HG03439 (cell line): Measurements from ENCODE around the gene PPP1R11.
A peak's percentile ranks its signal among the peaks of the same experiment; 100 is the strongest.
"Not testable (repeated sequence)": the region's sequence is repeated elsewhere in the genome, so short reads cannot be mapped to it uniquely, and the experiment has no call there.

Experiments
- ATAC-seq: cut with Tn5 transposase; IDR thresholded peaks from one replicate; pipeline ENCODE4 v1.9.1; 2021; ENCODE audit warnings: mild to moderate bottlenecking, moderate library complexity; ENCODE audit not compliant: unreplicated experiment

The PPP1R11 gene

GRCh38 chr6:30066577-30067459 lies at the start of gene PPP1R11:
TSS of gene PPP1R11 (plus strand) at chr6:30067198. CDS start at chr6:30067411, 213 bp downstream.
- ATAC-seq = peak; percentile 93

GRCh38 chr6:30019819-30020218 lies 47.2 kb upstream of the PPP1R11 start:
- no peak for ATAC-seq

- ATAC-seq = no peak
Observed at GRCh38 chr6:30020626-30021025, 46.4 kb upstream of the PPP1R11 start.

DNA sequence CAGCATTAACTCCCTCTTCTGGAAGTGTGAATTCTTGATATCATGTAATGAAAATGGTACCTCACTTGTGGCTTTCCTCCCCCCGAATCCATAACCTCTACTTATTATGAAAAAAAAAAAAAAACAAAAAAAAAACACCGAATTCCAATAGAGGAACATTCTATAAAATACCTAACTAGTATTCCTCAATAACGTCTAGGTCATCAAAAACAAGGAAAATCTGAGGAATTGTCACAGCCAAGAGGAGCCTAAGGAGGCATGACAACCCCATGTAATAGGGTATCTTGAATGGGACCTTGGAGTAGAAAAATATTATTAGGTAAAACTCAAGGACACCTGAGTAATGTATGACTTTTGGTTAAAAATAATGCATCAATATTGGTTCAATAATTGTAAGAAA lies 44.8 kb upstream of the PPP1R11 start:
- ATAC-seq = no peak

GRCh38 chr6:30022712-30023111 lies 44.3 kb upstream of the PPP1R11 start:
- ATAC-seq = not testable (repeated sequence)

- ATAC-seq = no peak
Observed at GRCh38 chr6:30025186-30025585, 41.8 kb upstream of the PPP1R11 start.

DNA sequence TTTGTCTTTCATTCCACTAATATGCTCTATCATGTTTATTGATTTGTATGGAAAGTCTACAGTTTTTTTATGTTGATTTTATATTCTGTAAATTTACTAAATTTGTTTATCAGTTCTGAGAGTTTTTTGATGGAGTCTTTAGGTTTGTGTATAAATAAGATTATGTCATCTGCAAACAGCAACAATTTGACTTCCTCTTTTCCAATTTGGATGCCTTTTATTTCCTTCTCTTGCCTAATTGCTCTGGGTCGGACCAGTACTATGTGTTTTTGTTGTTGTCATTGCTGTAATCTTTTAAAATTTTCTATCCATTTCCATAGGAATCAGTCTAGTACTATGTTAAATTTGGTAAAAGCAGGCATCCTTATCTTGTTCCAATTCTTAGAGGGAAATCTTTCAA lies 37.4 kb upstream of the PPP1R11 start:
- no peak for ATAC-seq

DNA sequence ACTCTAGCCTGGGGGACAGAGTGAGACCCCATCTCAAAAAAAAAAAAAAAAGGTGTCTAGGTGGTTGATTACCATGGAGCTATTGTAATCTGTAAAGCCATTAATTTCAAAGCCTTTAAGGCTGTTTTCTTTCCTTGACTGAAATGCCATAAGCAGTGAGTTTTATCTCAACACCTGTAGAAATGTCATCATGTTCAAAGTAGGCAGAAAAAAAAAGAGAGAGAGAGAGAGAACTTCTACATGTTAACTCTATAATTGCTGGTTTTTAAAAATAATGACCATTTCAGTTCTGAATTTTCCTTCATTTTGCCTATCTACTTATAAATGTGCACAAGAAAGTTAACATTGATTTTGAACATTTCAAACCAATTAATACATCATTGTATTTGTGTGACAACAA lies 35.6 kb upstream of the PPP1R11 start:
- no peak for ATAC-seq

DNA sequence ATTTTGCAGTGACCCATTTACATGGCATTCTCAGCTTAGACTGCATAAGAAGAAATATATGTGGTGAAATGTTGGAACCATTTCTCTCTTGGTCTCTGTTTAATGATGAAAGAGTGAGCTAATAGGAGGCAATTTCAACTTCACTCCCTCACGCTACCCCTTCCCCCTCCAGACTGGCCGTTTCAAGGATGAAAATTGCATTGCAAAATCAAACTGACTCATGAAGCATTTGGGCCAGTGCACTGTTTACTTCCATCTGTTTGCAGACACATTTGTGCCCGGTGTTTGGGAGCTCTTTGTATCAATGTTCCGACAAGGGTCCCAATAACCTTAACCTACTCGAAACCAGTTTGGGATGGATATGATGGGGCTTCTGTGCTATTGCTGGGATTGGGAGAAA lies 33.6 kb upstream of the PPP1R11 start:
- ATAC-seq = not testable (repeated sequence)

DNA sequence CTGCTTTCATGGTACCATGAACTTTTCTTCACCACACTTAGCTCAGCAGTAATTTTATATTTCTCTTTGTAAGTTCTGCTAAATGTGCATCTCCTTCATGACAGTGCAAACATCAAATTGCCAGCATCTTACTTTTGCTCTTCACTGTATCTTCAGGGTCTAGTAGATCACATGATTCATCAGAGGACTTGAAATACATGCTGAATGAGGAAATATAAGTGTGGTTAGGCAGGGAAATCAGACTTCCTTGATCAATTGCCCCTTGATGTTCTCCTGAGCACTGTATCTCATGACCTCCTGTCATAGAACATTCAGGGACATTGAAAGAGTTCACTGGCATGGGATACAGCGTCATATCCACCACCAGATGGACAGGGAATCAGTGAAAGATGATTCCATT lies 31.2 kb upstream of the PPP1R11 start:
- ATAC-seq = no peak

DNA sequence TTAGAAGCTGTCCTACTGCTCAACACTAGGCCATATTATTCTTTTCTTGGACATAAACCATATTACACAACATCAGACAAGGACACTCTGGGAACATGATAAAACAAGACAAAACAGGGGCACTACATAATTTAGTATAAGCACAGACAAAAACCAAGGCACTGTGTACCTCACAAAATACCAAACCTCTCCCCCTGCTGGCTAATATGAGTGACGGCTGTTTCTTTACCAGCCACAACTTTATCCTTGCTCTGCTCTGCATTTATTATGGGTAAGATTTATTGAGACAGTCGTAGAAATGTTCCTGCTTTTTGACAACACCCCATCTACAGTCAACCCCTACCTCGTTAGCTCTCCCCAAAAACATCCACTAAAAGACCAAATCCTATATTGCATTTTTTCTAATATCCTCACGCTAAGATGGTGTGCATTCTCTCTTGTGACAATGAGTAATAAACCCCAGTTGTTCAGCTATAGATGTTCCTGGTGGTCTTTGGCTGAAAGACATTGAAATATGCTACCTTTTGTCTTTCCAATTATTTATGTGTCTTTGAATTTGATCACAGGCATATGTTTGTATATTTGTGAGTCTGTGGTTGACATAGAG lies 29.7 kb upstream of the PPP1R11 start:
- no peak for ATAC-seq

DNA sequence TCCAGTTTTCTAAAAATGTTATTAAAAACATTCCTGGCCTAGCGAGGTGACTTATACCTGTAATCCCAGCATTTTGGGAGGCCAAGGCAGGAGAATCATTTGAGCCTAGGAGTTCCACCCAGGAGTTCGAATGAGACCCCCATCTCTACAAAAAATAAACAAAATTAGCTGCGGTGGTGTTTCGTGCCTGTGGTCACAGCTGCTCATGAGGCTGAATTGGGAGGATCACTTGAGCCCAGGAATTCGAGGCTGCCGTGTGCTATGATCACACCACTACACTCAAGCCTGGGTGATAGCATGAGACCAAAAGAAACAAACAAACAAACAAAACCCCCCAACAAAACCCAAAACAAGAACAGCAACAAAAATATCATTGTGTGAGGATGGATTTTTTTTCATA lies 25.8 kb upstream of the PPP1R11 start:
- no peak for ATAC-seq

- no peak for ATAC-seq
Observed at GRCh38 chr6:30041821-30042220, 25.2 kb upstream of the PPP1R11 start.

GRCh38 chr6:30042476-30042875 lies 24.5 kb upstream of the PPP1R11 start:
- ATAC-seq = no peak

- ATAC-seq = no peak
Observed at GRCh38 chr6:30042914-30043313, 24.1 kb upstream of the PPP1R11 start.

DNA sequence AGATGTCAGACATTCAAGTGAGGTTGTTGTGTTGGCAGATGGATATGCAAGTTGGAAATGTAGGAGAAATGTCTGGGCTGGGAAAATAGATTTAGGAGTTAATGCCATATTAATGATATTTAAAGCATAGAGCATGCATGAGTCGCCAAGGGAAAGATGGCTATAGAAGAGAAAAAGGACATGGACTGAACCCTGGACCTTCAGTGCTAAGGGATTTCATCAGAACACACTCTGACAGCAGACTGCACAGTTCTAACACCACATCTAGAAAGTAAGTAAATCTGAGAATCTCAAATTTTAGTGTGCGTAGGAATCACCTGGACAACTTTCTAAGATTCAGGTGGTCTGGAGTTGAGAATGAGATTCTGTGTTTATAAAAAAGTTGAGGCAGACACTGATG lies 23.3 kb upstream of the PPP1R11 start:
- no peak for ATAC-seq

GRCh38 chr6:30044630-30045029 lies 22.4 kb upstream of the PPP1R11 start:
- no peak for ATAC-seq

DNA sequence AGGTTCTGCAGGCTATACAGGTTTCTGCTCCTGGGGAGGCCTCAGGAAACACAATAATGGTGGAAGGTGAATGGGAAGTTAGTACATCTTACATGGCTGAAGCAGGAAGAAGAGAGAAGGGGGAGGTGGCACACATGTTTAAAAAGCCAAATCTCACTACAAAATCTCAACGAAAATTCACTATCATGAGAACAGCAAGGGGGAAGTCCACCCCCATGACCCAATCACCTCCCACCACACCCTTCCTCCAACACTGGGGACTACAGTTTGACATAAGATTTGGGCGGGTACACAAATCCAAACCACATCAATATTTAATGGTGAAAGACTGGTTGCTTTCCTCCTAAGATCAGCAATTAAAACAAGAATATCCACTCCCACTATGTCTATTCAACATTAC lies 19.8 kb upstream of the PPP1R11 start:
- no peak for ATAC-seq

- ATAC-seq = no peak
Observed at GRCh38 chr6:30053682-30054081, 13.3 kb upstream of the PPP1R11 start.

- no peak for ATAC-seq
Observed at GRCh38 chr6:30055513-30055912, 11.5 kb upstream of the PPP1R11 start.

DNA sequence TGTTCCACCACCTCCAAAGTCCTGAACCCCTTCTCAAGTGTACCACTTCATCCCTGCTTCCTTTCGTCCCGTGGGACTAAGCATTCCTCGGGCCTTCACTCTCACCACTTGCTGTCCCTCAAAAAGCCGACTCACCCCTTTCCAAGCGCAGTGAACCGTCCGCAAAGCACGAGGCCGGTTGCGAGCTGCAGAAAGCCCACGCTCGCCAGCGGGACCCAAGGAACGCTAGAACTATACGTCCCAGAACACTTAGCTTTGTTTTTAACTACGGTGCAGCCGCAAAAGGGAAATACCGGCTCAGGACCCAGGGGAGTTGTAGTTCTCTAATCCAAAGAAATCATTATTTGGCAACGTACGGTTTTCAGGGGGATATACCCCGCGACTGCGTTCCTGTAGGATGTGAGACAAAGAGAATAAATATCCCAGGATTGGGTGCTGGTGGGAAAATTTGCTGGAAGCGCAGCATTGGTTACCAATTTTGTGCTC lies 6.3 kb upstream of the PPP1R11 start:
- peak; percentile 18 for ATAC-seq
